ENCODE results near the gene GPRIN3. TPM values are rescaled to one million over a fixed set of nuclear protein-coding genes. Genes with fewer than 3 reads are reported as not detected.

GPRIN3 gene
- total and polyA plus RNA-seq, 10 of the 15 experiments (the other 5 are each of a cell fraction or from before 2014, with no cell fraction given): under 0.01 to 0.05 (median 0.01) TPM; not detected in 6

DNA sequence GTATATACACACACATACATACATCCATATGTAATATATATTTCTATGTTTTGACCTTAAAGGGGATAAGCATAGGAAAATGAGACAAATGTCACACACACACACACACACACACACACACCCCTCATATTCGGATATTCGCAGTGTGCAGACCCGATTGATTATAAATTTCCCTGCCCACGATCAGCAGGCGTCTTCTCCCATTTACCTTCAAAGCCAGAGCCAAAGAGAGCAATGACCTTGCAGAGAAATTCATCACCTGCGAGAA is 488 bp downstream of the GPRIN3 start:
- ATAC-seq (no peak), DNase-seq (ENCODE audit: low read depth, low spot score) (no peak), FAIRE-seq (no peak)
- no peaks in the 10 kb centered on the region for H4K20me1 ChIP-seq (ENCODE audit: control insufficient read depth, insufficient read depth)
- CTCF ChIA-PET: no interaction called here
- no peak for TF ChIP-seq RB1 (IDR thresholded peaks at IDR 0.05; ENCODE audit: borderline replicate concordance)
- TF ChIP-seq, protein P1, sequence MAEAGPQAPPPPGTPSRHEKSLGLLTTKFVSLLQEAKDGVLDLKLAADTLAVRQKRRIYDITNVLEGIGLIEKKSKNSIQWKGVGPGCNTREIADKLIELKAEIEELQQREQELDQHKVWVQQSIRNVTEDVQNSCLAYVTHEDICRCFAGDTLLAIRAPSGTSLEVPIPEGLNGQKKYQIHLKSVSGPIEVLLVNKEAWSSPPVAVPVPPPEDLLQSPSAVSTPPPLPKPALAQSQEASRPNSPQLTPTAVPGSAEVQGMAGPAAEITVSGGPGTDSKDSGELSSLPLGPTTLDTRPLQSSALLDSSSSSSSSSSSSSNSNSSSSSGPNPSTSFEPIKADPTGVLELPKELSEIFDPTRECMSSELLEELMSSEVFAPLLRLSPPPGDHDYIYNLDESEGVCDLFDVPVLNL (IDR thresholded peaks at IDR 0.05; ENCODE audit: low read depth, low read length): no peak
- no peak for TF ChIP-seq ZBED1 (IDR thresholded peaks at IDR 0.05; ENCODE audit: borderline replicate concordance)
- TF ChIP-seq, protein P2, sequence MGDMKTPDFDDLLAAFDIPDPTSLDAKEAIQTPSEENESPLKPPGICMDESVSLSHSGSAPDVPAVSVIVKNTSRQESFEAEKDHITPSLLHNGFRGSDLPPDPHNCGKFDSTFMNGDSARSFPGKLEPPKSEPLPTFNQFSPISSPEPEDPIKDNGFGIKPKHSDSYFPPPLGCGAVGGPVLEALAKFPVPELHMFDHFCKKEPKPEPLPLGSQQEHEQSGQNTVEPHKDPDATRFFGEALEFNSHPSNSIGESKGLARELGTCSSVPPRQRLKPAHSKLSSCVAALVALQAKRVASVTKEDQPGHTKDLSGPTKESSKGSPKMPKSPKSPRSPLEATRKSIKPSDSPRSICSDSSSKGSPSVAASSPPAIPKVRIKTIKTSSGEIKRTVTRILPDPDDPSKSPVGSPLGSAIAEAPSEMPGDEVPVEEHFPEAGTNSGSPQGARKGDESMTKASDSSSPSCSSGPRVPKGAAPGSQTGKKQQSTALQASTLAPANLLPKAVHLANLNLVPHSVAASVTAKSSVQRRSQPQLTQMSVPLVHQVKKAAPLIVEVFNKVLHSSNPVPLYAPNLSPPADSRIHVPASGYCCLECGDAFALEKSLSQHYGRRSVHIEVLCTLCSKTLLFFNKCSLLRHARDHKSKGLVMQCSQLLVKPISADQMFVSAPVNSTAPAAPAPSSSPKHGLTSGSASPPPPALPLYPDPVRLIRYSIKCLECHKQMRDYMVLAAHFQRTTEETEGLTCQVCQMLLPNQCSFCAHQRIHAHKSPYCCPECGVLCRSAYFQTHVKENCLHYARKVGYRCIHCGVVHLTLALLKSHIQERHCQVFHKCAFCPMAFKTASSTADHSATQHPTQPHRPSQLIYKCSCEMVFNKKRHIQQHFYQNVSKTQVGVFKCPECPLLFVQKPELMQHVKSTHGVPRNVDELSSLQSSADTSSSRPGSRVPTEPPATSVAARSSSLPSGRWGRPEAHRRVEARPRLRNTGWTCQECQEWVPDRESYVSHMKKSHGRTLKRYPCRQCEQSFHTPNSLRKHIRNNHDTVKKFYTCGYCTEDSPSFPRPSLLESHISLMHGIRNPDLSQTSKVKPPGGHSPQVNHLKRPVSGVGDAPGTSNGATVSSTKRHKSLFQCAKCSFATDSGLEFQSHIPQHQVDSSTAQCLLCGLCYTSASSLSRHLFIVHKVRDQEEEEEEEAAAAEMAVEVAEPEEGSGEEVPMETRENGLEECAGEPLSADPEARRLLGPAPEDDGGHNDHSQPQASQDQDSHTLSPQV (IDR thresholded peaks at IDR 0.05): no peak
- TF ChIP-seq CHD4 (IDR thresholded peaks at IDR 0.05): no peak
- TF ChIP-seq STAT3 (IDR thresholded peaks at IDR 0.05; ENCODE audit: low read depth, low read length): no peak
- TF ChIP-seq, protein P3, sequence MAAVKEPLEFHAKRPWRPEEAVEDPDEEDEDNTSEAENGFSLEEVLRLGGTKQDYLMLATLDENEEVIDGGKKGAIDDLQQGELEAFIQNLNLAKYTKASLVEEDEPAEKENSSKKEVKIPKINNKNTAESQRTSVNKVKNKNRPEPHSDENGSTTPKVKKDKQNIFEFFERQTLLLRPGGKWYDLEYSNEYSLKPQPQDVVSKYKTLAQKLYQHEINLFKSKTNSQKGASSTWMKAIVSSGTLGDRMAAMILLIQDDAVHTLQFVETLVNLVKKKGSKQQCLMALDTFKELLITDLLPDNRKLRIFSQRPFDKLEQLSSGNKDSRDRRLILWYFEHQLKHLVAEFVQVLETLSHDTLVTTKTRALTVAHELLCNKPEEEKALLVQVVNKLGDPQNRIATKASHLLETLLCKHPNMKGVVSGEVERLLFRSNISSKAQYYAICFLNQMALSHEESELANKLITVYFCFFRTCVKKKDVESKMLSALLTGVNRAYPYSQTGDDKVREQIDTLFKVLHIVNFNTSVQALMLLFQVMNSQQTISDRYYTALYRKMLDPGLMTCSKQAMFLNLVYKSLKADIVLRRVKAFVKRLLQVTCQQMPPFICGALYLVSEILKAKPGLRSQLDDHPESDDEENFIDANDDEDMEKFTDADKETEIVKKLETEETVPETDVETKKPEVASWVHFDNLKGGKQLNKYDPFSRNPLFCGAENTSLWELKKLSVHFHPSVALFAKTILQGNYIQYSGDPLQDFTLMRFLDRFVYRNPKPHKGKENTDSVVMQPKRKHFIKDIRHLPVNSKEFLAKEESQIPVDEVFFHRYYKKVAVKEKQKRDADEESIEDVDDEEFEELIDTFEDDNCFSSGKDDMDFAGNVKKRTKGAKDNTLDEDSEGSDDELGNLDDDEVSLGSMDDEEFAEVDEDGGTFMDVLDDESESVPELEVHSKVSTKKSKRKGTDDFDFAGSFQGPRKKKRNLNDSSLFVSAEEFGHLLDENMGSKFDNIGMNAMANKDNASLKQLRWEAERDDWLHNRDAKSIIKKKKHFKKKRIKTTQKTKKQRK (IDR thresholded peaks at IDR 0.05; ENCODE audit: low read depth, low read length): no peak
- TF ChIP-seq MTA3 (IDR thresholded peaks at IDR 0.05; ENCODE audit: borderline replicate concordance, low read length): no peak
- H3K36me3 ChIP-seq (ENCODE audit: control insufficient read depth in 2 of 2, insufficient read depth in 2 of 2, low read length in 1 of 2): no peaks in the 10 kb centered on the region
- intact Hi-C loops (cut with micrococcal nuclease; ENCODE audit: unreplicated experiment): no loop called here
- no peaks in the 10 kb centered on the region for H3K4me1 ChIP-seq (ENCODE audit: control insufficient read depth, insufficient read depth, low read length)
- H3K9ac ChIP-seq (ENCODE audit: control insufficient read depth, insufficient read depth, low read length): no peak overlapping the region
- in situ Hi-C loops (cut with MboI): no loop called here
- no TSS peak for BruUV-seq (replicated peaks)
- SMC1A ChIA-PET (ENCODE audit: uncharacterized antibody, unreplicated experiment): no interaction called here
- H3K9me3 ChIP-seq (replicated peaks; ENCODE audit: control insufficient read depth, insufficient read depth, low read length): no peaks in the 10 kb centered on the region
- no peak overlapping the region for H3K4me3 ChIP-seq
- WGBS (ENCODE audit: insufficient coverage, insufficient replicate concordance, low lambda C conversion rate, missing lambda C conversion rate): 0% methylated on average over 6 of the region's 6 CpGs
- peaks cover 11% of the 10 kb centered on the region in 2 experiments for H3K27me3 ChIP-seq (replicated peaks in 1 of 2; ENCODE audit: control insufficient read depth in 2 of 2, insufficient read depth in 2 of 2, low read length in 1 of 2)
- H2AFZ ChIP-seq (ENCODE audit: control insufficient read depth, low read depth, low read length): no peak overlapping the region
- no peaks in the 10 kb centered on the region for H3K79me2 ChIP-seq (ENCODE audit: control insufficient read depth, insufficient read depth, low read length)
- POLR2A ChIA-PET: no interaction called here
- RAD21 ChIA-PET (ENCODE audit: unreplicated experiment): no interaction called here
- H3K27ac ChIP-seq (ENCODE audit: control insufficient read depth, insufficient read depth): no peak overlapping the region
- H3K4me2 ChIP-seq (ENCODE audit: control insufficient read depth, insufficient read depth): no peak overlapping the region
